ENCODE data around the gene BEND3.

DNA sequence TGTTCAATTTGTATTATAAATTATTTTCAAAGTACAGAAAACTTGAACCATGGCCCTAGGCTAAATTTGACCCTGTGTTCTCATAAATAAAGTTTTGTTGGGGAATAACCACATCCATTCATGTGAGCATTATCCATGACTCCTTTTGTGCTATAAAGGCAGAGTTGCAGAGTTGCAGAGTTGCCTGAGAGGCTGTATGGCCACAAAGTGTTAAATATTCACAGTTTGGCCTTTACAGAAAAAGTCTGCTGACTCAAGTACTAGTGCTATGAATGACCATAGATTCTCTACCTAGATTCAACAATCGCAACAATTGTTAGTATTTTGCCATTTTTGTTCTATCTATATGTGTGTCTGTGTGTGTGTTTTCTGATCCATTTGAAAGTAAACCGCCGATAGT, 46.2 kb upstream of the BEND3 start:
- TF ChIP-seq, protein P1, sequence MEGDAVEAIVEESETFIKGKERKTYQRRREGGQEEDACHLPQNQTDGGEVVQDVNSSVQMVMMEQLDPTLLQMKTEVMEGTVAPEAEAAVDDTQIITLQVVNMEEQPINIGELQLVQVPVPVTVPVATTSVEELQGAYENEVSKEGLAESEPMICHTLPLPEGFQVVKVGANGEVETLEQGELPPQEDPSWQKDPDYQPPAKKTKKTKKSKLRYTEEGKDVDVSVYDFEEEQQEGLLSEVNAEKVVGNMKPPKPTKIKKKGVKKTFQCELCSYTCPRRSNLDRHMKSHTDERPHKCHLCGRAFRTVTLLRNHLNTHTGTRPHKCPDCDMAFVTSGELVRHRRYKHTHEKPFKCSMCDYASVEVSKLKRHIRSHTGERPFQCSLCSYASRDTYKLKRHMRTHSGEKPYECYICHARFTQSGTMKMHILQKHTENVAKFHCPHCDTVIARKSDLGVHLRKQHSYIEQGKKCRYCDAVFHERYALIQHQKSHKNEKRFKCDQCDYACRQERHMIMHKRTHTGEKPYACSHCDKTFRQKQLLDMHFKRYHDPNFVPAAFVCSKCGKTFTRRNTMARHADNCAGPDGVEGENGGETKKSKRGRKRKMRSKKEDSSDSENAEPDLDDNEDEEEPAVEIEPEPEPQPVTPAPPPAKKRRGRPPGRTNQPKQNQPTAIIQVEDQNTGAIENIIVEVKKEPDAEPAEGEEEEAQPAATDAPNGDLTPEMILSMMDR (IDR thresholded peaks at IDR 0.05): no peak
- no peak for TF ChIP-seq POLR2AphosphoS5 (IDR thresholded peaks at IDR 0.05)

Data from sigmoid colon (tissue), 4 donors.